Measurements from ENCODE around the gene CCR8. TPM values are rescaled to one million over a fixed set of nuclear protein-coding genes. Genes with fewer than 3 reads are reported as not detected.

The CCR8 gene
- total RNA-seq, 2 experiments from 2014 or later: 0.55 to 0.94 TPM

DNA sequence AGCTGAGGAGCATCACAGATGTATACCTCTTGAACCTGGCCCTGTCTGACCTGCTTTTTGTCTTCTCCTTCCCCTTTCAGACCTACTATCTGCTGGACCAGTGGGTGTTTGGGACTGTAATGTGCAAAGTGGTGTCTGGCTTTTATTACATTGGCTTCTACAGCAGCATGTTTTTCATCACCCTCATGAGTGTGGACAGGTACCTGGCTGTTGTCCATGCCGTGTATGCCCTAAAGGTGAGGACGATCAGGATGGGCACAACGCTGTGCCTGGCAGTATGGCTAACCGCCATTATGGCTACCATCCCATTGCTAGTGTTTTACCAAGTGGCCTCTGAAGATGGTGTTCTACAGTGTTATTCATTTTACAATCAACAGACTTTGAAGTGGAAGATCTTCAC lies 3.0 kb downstream of the CCR8 start:
- peaks cover 4% of the 10 kb centered on the region for H3K27me3 Mint-ChIP-seq (ENCODE audit: low read depth)
- CTCF ChIA-PET: no interaction called here
- DNase-seq (no peak), ATAC-seq (no peak)
- H3K4me1 Mint-ChIP-seq (ENCODE audit: low read depth): peaks cover 44% of the 10 kb centered on the region
- H3K36me3 Mint-ChIP-seq (ENCODE audit: low read depth): no peaks in the 10 kb centered on the region
- H3K27ac Mint-ChIP-seq: no peak overlapping the region
- H3K9me3 Mint-ChIP-seq (ENCODE audit: insufficient read depth): no peaks in the 10 kb centered on the region
- POLR2A ChIA-PET: no interaction called here
- no peak overlapping the region for H3K4me3 Mint-ChIP-seq

GRCh38 chr3:39333607-39334006 lies 4.1 kb downstream of the CCR8 start:
- ATAC-seq (no peak), DNase-seq (no peak)
- H3K27me3 Mint-ChIP-seq (ENCODE audit: low read depth): peaks cover 4% of the 10 kb centered on the region
- peaks cover 33% of the 10 kb centered on the region for H3K4me1 Mint-ChIP-seq (ENCODE audit: low read depth)
- ChIA-PET POLR2A (interaction anchor here (1.2 kb wide), 1 partner anchor 73 kb away, joined by 4 read pairs; no protein-coding TSS in a partner anchor), CTCF (interaction anchor here (1.6 kb wide), 1 partner anchor 45 kb away, joined by 4 read pairs; no protein-coding TSS in a partner anchor)
- no peak overlapping the region for H3K27ac Mint-ChIP-seq
- no peaks in the 10 kb centered on the region for H3K9me3 Mint-ChIP-seq (ENCODE audit: insufficient read depth)
- H3K36me3 Mint-ChIP-seq (ENCODE audit: low read depth): no peaks in the 10 kb centered on the region
- H3K4me3 Mint-ChIP-seq: no peak overlapping the region

GRCh38 chr3:39334205-39334604 lies 4.7 kb downstream of the CCR8 start:
- ChIA-PET POLR2A (interaction anchor here (1.2 kb wide), 1 partner anchor 73 kb away, joined by 4 read pairs; no protein-coding TSS in a partner anchor), CTCF (interaction anchor here (1.6 kb wide), 1 partner anchor 46 kb away, joined by 4 read pairs; no protein-coding TSS in a partner anchor)
- DNase-seq (no peak), ATAC-seq (no peak)
- no peak overlapping the region for H3K4me3 Mint-ChIP-seq
- H3K27ac Mint-ChIP-seq: no peak overlapping the region
- peaks cover 4% of the 10 kb centered on the region for H3K27me3 Mint-ChIP-seq (ENCODE audit: low read depth)
- peaks cover 31% of the 10 kb centered on the region for H3K4me1 Mint-ChIP-seq (ENCODE audit: low read depth)
- no peaks in the 10 kb centered on the region for H3K36me3 Mint-ChIP-seq (ENCODE audit: low read depth)
- no peaks in the 10 kb centered on the region for H3K9me3 Mint-ChIP-seq (ENCODE audit: insufficient read depth)

- DNase-seq (no peak), ATAC-seq (no peak)
- Mint-ChIP-seq H3K27me3 (ENCODE audit: low read depth) (peaks cover 8% of the 10 kb centered on the region), H3K9me3 (ENCODE audit: insufficient read depth) (no peaks in the 10 kb centered on the region), H3K27ac (no peak overlapping the region), H3K36me3 (ENCODE audit: low read depth) (no peaks in the 10 kb centered on the region), H3K4me3 (no peak overlapping the region), H3K4me1 (ENCODE audit: low read depth) (peaks cover 10% of the 10 kb centered on the region)
- CTCF ChIA-PET: no interaction called here
- POLR2A ChIA-PET: no interaction called here
Measured at GRCh38 chr3:39338201-39338600, 8.7 kb downstream of the CCR8 start.

DNA sequence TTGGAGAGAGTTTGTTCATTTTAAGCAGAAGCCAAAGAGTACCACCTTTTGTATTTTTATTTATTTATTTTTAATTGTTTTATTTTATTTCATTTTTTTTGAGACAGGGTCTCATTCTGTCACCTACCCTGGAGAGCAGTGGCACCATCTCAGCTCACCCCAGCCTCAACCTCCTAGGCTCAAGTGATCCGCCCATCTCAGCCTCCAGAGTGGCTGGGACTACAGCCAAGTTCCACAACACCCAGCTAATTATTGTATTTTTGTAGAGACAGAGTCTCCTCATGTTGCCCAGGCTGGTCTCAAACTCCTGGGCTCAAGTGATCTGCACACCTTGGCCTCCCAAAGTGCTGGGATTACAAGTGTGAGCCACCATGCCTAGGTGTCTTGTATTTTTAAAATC lies 9.6 kb downstream of the CCR8 start:
- ChIA-PET CTCF (interaction anchor here (2.0 kb wide), 1 partner anchor 48 kb away, joined by 7 read pairs; no protein-coding TSS in a partner anchor), POLR2A (no interaction called here)
- DNase-seq (no peak), ATAC-seq (no peak)
- Mint-ChIP-seq H3K27ac (no peak overlapping the region), H3K4me3 (no peak overlapping the region), H3K36me3 (ENCODE audit: low read depth) (no peaks in the 10 kb centered on the region), H3K9me3 (ENCODE audit: insufficient read depth) (no peaks in the 10 kb centered on the region), H3K27me3 (ENCODE audit: low read depth) (peaks cover 8% of the 10 kb centered on the region), H3K4me1 (ENCODE audit: low read depth) (peaks cover 10% of the 10 kb centered on the region)

DNA sequence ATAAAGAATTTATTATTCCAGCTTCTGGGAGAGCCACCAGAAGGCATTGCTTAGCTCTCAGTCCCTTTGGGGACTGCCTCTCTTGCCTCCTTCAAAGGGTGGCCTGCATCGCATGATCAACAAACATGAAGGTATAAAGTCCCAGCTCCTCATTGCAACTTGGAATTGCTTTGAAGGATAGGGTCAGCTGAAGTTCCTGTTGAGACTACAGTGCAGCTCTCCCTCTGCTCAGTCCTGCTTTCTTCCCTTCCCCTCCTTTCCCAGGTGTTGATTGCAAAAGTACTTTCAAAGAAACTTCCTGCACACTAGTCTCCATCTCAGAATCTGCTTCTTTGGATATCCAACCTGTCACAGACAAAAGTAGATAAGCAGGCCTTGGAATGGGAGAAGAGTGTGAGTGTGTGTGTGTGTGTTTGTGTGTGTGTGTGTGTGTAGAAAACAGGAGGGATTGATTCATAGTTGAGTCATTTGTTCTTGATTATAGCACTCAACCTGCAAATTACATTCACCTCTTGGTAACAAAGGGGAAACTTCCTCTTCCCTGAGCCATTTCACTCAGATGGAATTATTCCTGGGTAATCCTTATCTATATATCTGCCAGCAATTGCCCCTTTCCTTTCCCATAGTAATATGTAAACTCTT lies 13.7 kb downstream of the CCR8 start:
- no peak overlapping the region for H3K27ac Mint-ChIP-seq
- CTCF ChIA-PET: interaction anchor here (1.0 kb wide), 1 partner anchor 51 kb away, joined by 4 read pairs; no protein-coding TSS in a partner anchor

GRCh38 chr3:39343760-39344159 lies 14.3 kb downstream of the CCR8 start:
- Mint-ChIP-seq H3K27ac (no peak overlapping the region), H3K27me3 (ENCODE audit: low read depth) (peaks cover 4% of the 10 kb centered on the region), H3K4me1 (ENCODE audit: low read depth) (peaks cover 19% of the 10 kb centered on the region), H3K9me3 (ENCODE audit: insufficient read depth) (no peaks in the 10 kb centered on the region), H3K36me3 (ENCODE audit: low read depth) (peaks cover 2% of the 10 kb centered on the region), H3K4me3 (no peak overlapping the region)
- CTCF ChIA-PET: no interaction called here
- ATAC-seq (no peak), DNase-seq (no peak)
- POLR2A ChIA-PET: interaction anchor here (0.7 kb wide), 1 partner anchor 109 kb away, joined by 6 read pairs; no protein-coding TSS in a partner anchor

More for the DNA sequence above, 13.7 kb downstream of the CCR8 start:
- H3K9me3 Mint-ChIP-seq (ENCODE audit: insufficient read depth): no peaks in the 10 kb centered on the region
- POLR2A ChIA-PET: interaction anchor here (0.7 kb wide), 1 partner anchor 108 kb away, joined by 6 read pairs; no protein-coding TSS in a partner anchor
- H3K4me1 Mint-ChIP-seq (ENCODE audit: low read depth): peaks cover 18% of the 10 kb centered on the region
- no peak overlapping the region for H3K4me3 Mint-ChIP-seq
- peaks cover 4% of the 10 kb centered on the region for H3K27me3 Mint-ChIP-seq (ENCODE audit: low read depth)
- DNase-seq (no peak), ATAC-seq (no peak)
- peaks cover 2% of the 10 kb centered on the region for H3K36me3 Mint-ChIP-seq (ENCODE audit: low read depth)

DNA sequence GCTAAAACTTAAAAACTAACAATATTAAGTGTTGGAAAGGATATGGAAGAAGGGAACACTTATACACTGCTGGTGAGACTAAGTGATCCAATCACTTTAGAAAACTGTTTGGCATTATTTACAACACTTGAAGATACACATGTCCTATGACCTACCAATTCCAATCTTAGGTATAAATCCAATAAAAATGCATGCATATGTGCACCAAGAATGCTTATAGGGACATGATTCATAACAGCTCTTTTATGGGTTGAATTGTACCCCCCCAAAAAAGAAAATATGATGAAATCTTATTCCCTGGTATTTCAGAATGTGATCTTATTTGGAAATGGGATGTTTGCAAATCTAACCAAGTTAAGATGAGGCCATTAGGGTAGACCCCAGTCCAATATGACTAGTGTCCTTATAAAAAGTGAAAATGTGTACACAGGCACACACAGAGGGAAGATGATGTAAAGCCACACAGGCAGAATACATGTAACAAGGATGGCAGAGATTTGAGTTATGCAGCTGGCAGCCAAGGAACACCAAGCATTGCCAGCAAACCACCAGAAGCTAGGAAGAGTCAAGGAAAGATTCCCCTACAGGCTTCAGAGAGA lies 15.3 kb downstream of the CCR8 start:
- POLR2A ChIA-PET: interaction anchor here (0.6 kb wide), 1 partner anchor 699 kb away, joined by 3 read pairs; no protein-coding TSS in a partner anchor
- no peaks in the 10 kb centered on the region for H3K9me3 Mint-ChIP-seq (ENCODE audit: insufficient read depth)

DNA sequence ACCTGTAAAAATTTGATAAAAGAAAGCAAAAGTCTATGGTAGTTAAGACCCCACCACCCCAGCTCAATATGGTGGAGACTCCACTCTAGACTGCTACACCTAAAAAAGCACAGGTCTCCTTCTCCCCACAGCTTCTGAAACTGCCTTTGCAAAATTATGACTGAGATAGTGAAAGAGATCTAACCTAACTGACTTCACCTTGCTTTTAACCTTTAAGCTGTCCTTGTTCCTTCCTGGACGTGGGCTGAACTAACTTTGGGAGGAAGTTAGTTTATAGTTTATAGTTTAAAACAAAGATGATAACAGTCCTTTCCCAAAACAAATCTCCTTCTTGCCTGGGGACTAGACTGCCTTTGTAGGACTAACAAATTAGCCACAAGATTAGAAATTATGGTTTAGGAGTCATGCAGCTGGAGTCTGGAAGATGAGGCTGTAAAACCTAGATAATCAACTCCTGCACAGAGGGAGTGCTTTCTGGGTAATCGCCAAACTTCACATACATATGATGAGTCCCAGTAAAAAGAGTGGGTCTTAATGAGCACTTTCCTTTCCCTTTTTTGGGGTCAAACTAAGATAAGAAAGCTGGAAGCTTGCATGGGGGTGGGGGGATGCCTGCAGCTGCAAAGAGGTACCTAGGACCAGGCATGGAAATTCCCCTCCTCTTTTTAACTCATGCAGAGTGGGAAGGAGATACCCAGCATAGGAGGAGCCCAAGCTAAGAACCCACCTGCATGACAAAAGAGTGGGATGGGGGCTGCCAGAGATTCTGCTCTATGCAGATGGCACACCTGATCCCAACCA lies 17.5 kb downstream of the CCR8 start:
- H3K4me1 Mint-ChIP-seq (ENCODE audit: low read depth): peaks cover 42% of the 10 kb centered on the region
- no peak for DNase-seq
- H3K27me3 Mint-ChIP-seq (ENCODE audit: low read depth): no peaks in the 10 kb centered on the region
- H3K36me3 Mint-ChIP-seq (ENCODE audit: low read depth): peaks cover 2% of the 10 kb centered on the region
- ChIA-PET POLR2A (interaction anchor here (0.7 to 1.1 kb wide), 5 partner anchors 12 to 1182 kb away, joined by 3 to 5 read pairs (median 3); partner anchors contain the start of gene RPSA), CTCF (interaction anchor here (0.7 to 5.9 kb wide), 11 partner anchors 10 to 60 kb away, joined by 3 to 40 read pairs (median 5); partner anchors contain the start of gene RPSA)
- H3K27ac Mint-ChIP-seq: peak overlapping the region; percentile 57
- no peak overlapping the region for H3K4me3 Mint-ChIP-seq
- H3K9me3 Mint-ChIP-seq (ENCODE audit: insufficient read depth): no peaks in the 10 kb centered on the region
- no peak for ATAC-seq

More for the DNA sequence above, 15.3 kb downstream of the CCR8 start:
- H3K4me3 Mint-ChIP-seq: no peak overlapping the region
- H3K27me3 Mint-ChIP-seq (ENCODE audit: low read depth): peaks cover 4% of the 10 kb centered on the region
- CTCF ChIA-PET: interaction anchor here (4.4 kb wide), 1 partner anchor 53 kb away, joined by 40 read pairs; no protein-coding TSS in a partner anchor
- no peak for ATAC-seq
- no peak for DNase-seq
- peaks cover 2% of the 10 kb centered on the region for H3K36me3 Mint-ChIP-seq (ENCODE audit: low read depth)
- H3K4me1 Mint-ChIP-seq (ENCODE audit: low read depth): peaks cover 23% of the 10 kb centered on the region
- no peak overlapping the region for H3K27ac Mint-ChIP-seq

- ChIA-PET POLR2A (interaction anchor here (0.7 to 1.1 kb wide), 5 partner anchors 11 to 1183 kb away, joined by 3 to 5 read pairs (median 3); partner anchors contain the start of gene RPSA), CTCF (interaction anchor here (1.0 to 5.9 kb wide), 9 partner anchors 10 to 59 kb away, joined by 3 to 40 read pairs (median 5); no protein-coding TSS in a partner anchor)
Measured at GRCh38 chr3:39347586-39347876, 18.0 kb downstream of the CCR8 start.

DNA sequence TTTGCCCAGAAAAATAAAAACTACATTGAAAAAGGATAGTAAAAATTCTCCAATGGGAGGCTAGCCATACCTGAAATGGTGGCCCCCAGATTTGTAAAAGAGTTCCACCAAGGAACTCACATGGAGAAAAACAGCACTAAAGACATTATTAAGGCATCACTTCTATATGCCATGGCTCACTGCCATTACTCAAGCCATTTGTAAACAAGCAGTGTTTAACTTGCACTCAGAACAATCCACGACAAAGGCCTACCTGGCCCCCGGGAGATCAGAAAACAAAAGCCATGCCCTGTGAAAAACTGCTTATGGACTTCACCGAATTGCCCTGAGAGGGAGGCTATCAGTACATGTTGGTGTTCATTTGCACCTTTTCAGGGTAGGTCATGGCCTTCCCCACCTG lies 19.6 kb downstream of the CCR8 start:
- POLR2A ChIA-PET: no interaction called here
- no peak overlapping the region for H3K27ac Mint-ChIP-seq
- ATAC-seq (no peak), DNase-seq (no peak)
- H3K27me3 Mint-ChIP-seq (ENCODE audit: low read depth): peaks cover 4% of the 10 kb centered on the region
- H3K36me3 Mint-ChIP-seq (ENCODE audit: low read depth): peaks cover 2% of the 10 kb centered on the region
- CTCF ChIA-PET: interaction anchor here (1.2 to 5.9 kb wide), 3 partner anchors 22 to 57 kb away, joined by 3 to 40 read pairs (median 26); no protein-coding TSS in a partner anchor
- H3K4me1 Mint-ChIP-seq (ENCODE audit: low read depth): peaks cover 40% of the 10 kb centered on the region
- no peak overlapping the region for H3K4me3 Mint-ChIP-seq
- H3K9me3 Mint-ChIP-seq (ENCODE audit: insufficient read depth): no peaks in the 10 kb centered on the region

More at GRCh38 chr3:39347586-39347876, 18.0 kb downstream of the CCR8 start:
- Mint-ChIP-seq H3K27ac (no peak overlapping the region), H3K9me3 (ENCODE audit: insufficient read depth) (no peaks in the 10 kb centered on the region), H3K4me3 (no peak overlapping the region), H3K4me1 (ENCODE audit: low read depth) (peaks cover 42% of the 10 kb centered on the region), H3K36me3 (ENCODE audit: low read depth) (peaks cover 2% of the 10 kb centered on the region), H3K27me3 (ENCODE audit: low read depth) (peaks cover 1% of the 10 kb centered on the region)
- ATAC-seq (no peak), DNase-seq (no peak)

All from activated CD8-positive, alpha-beta T cell treated with anti-CD3 and anti-CD28 coated beads, Interleukin-2, amount 10 ng/mL, durations not matched to agents 7 days and 5 days (primary cell).